LNCAP (cell line): ENCODE measurements around the gene AREL1.
A peak's percentile ranks its signal among the peaks of the same experiment; 100 is the strongest.

Experiments
- CTCF ChIP-seq: fragments of 450-650 bp; IDR thresholded peaks from 2 replicates; pipeline ENCODE4 v1.5.1; 2017; ENCODE audit warnings: mild to moderate bottlenecking

AREL1 gene

GRCh38 chr14:74612350-74613021 is 100.4 kb downstream of the AREL1 start:
- TF ChIP-seq CTCF, result peak; percentile 100

GRCh38 chr14:74611650-74612349 is 101.1 kb downstream of the AREL1 start, which contains the start of gene LTBP2:
TSS of gene LTBP2 (minus strand) at chr14:74612237. CDS start at chr14:74611944, 293 bp downstream.
- TF ChIP-seq CTCF, result no peak
